Left lung (tissue), 10 donors: ENCODE data around the gene WTIP. TPM values are rescaled to one million over a fixed set of nuclear protein-coding genes. Genes with fewer than 3 reads are reported as not detected.
A peak's percentile ranks its signal among the peaks of the same experiment; 100 is the strongest.

Experiments used
- ATAC-seq: fragments of 200-7000 bp; cut with Tn5 transposase; one replicate; pipeline ENCODE4 v1.9.1; 2020; ENCODE audit warnings: moderate library complexity
- DNase-seq, 4 donors: peaks; one replicate each; pipeline ENCODE4 v3.0.0-alpha.2; 2013 to 2020
- H3K27ac ChIP-seq, 2 donors: fragments of 200-600 bp; sonication (generic) in 1 of 2; one replicate each; pipeline versions ENCODE4 v1.5.0 to v1.8.0; 2020 to 2021
- H3K27me3 ChIP-seq, 2 donors: fragments of 200-600 bp; sonication (generic) in 1 of 2; one replicate each; pipeline versions ENCODE4 v1.5.0 to v1.8.0; 2020 to 2021
- H3K36me3 ChIP-seq, 2 donors: fragments of 200-600 bp; sonication (generic) in 1 of 2; one replicate each; pipeline versions ENCODE4 v1.5.0 to v1.8.0; 2020 to 2021
- H3K4me1 ChIP-seq, 2 donors: fragments of 200-600 bp; one replicate each; pipeline ENCODE4 v1.8.0; 2021
- H3K4me3 ChIP-seq, 2 donors: fragments of 200-600 bp; sonication (generic) in 1 of 2; one replicate each; pipeline versions ENCODE4 v1.5.0 to v1.8.0; 2020 to 2021; ENCODE audit warnings: mild to moderate bottlenecking in 1 of 2
- H3K9me3 ChIP-seq, 2 donors: fragments of 200-600 bp; sonication (generic) in 1 of 2; one replicate each; pipeline versions ENCODE4 v1.5.0 to v1.8.0; 2020 to 2021
- CTCF ChIP-seq, 2 donors: fragments of 200-600 bp; sonication (generic) in 1 of 2; IDR thresholded peaks; one replicate each; pipeline versions ENCODE4 v1.5.0 to v1.8.0; 2021; ENCODE audit warnings: antibody characterized with exemption in 2 of 2
- intact Hi-C, 2 donors: fragments of 100-400 bp; cut with DNase I; formaldehyde crosslinking; loops; one replicate each; pipeline versions ENCODE4 v1.11.2 to v1.14.2; 2022
- polyA plus RNA-seq, 6 donors: library from polyadenylated mRNA; unstranded; fragments of 120-200 nt; gene quantifications; one replicate each; pipeline ENCODE4 v1.2.1, GENCODE V29; 2013; ENCODE audit not compliant: insufficient read length in 6 of 6
- total RNA-seq, 2 donors: library from RNA; stranded (reverse); fragmentation: NEBNext Ultra II Directional; extraction: Animal tissue kit (Norgen Biotek cat#: 25700); gene quantifications; one replicate each; pipeline ENCODE4 v1.2.1, GENCODE V29; 2021
- donor health status: DM: no; HTN: yes; CAD: no.
- donor health status: DM: no; HTN: no; CAD: no.

Gene WTIP
- total and polyA plus RNA-seq, 8 donors: 19.1 to 39.3 (median 26.1) TPM

DNA sequence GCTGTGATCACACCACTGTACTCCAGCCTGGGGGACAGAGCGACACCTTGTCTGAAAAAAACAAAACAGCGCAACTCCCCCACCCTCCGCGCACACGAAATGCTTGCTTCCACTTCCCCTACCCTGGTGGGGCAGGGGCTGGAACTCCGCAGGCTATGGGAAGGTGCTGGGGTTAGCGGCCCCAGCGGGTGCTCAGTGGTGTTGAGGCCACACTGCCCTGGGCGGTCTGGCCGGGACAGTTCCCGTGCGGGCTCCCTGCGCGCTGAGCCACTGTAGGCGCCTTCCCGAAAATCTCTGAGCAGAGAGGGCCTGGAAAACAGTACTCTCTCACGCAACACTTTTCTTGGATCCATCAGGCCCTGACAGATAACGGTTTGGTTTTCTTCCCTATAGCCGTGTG lies 1.1 kb upstream of the WTIP start:
- DNase-seq (peak in 1 of 4 donors; percentile 50), ATAC-seq (no peak)
- H3K4me3 ChIP-seq: no peak overlapping the region
- peaks cover 0 to 30% of the 10 kb centered on the region in 2 donors for H3K4me1 ChIP-seq
- H3K36me3 ChIP-seq: no peaks in the 10 kb centered on the region
- no peaks in the 10 kb centered on the region for H3K9me3 ChIP-seq
- TF ChIP-seq CTCF (IDR thresholded peaks at IDR 0.05): no peak
- peaks cover 2 to 59% of the 10 kb centered on the region in 2 donors for H3K27me3 ChIP-seq
- intact Hi-C loops: no loop called here
- no peak overlapping the region for H3K27ac ChIP-seq

DNA sequence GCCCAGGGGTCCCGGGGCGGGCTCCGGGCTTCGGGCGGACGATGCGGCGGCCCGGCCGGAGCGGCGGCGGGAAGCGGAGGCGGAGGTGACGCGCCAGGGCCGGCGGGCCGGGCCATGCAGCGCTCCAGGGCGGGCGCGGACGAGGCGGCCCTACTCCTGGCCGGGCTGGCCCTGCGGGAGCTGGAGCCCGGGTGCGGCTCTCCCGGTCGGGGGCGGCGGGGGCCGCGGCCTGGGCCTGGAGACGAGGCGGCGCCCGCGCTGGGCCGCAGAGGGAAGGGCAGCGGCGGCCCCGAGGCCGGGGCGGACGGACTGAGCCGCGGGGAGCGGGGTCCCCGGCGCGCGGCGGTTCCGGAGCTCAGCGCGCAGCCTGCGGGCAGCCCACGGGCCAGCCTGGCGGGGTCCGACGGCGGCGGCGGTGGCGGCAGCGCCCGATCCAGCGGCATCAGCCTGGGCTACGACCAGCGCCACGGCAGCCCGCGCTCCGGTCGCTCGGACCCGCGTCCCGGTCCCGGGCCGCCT lies 362 bp downstream of the WTIP start:
- intact Hi-C loops: no loop called here
- no peak for TF ChIP-seq CTCF (IDR thresholded peaks at IDR 0.05)
- Histone ChIP-seq H3K27ac (peak overlapping the region in 1 of 2 donors; percentile 55), H3K9me3 (no peaks in the 10 kb centered on the region), H3K36me3 (no peaks in the 10 kb centered on the region), H3K27me3 (peaks cover 2 to 59% of the 10 kb centered on the region in 2 donors), H3K4me1 (peaks cover 0 to 23% of the 10 kb centered on the region in 2 donors), H3K4me3 (peak overlapping the region; percentile 45 to 51)
- DNase-seq: peak in 2 of 4 donors; percentile 46 to 76
- ATAC-seq: peak; percentile 20

DNA sequence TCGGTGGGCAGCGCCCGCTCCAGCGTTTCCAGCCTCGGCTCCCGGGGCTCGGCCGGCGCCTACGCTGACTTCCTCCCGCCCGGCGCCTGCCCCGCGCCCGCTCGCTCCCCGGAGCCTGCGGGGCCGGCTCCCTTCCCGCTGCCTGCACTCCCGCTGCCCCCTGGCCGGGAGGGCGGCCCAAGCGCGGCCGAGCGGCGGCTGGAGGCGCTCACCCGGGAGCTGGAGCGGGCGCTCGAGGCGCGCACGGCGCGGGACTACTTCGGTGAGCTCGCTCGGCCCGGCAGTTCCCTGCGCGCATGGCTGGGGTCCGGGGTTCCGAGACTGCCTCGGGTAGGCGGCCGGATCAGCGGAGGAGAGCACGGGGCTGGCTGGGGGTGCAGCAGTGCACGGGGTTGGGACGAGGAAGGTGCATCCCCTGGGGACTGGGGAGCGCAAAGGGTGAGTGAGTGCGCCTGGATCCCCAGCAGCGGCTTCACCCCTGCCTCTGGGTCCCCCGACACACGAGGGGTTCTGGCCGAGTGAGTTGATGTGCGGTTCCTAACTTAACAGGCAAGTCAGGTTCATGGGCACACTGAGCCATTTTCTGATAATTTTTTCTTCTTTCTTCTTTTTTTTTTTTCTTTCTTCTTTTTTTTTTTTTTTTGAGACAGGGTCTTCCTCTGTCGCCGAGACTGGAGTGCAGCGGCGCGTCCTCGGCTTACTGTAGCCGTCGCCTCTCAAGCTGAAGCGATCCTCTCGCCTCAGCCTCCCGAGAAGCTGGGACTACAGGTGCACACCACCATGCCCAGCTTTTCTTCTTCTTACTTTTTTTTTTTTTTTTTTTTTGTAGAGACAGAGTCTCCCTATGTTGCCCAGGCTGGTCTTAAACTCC lies 1.1 kb downstream of the WTIP start:
- DNase-seq (peak in 3 of 4 donors; percentile 26 to 80 (median 39)), ATAC-seq (peak; percentile 24)
- peak overlapping the region in 1 of 2 donors; percentile 55 for H3K27ac ChIP-seq
- intact Hi-C loops: no loop called here
- peaks cover 0 to 23% of the 10 kb centered on the region in 2 donors for H3K4me1 ChIP-seq
- TF ChIP-seq CTCF (IDR thresholded peaks at IDR 0.05): no peak
- H3K27me3 ChIP-seq: peaks cover 2 to 59% of the 10 kb centered on the region in 2 donors
- H3K36me3 ChIP-seq: no peaks in the 10 kb centered on the region
- peak overlapping the region; percentile 45 to 51 for H3K4me3 ChIP-seq
- H3K9me3 ChIP-seq: no peaks in the 10 kb centered on the region

GRCh38 chr19:34484328-34484727 lies 2.8 kb downstream of the WTIP start:
- peak in 1 of 4 donors; percentile 61 for DNase-seq
- intact Hi-C loops: no loop called here
- Histone ChIP-seq H3K36me3 (no peaks in the 10 kb centered on the region), H3K27me3 (peaks cover 2 to 56% of the 10 kb centered on the region in 2 donors), H3K9me3 (no peaks in the 10 kb centered on the region), H3K4me3 (no peak overlapping the region), H3K4me1 (peaks cover 0 to 23% of the 10 kb centered on the region in 2 donors), H3K27ac (no peak overlapping the region)
- no peak for TF ChIP-seq CTCF (IDR thresholded peaks at IDR 0.05)
- no peak for ATAC-seq

DNA sequence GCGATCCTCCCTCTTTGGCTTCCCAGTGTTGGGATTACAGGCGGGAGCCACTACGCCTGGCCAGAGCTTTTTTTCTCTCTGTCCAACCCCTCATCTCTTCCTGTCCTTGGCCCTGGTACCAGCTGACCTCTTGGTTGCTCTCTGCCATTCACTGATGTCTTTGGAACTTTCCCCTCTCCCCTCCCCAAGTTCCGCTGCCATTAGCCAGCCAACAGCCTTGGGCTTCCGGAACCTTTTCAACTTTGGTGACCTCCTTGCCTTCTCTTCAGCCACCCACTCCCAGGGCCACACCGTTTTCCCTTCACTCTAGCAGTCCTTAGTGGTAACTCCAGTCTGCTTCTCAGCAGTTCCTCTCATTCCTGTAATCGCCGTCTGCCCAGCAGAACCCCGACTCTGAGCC lies 4.3 kb downstream of the WTIP start:
- no peak for TF ChIP-seq CTCF (IDR thresholded peaks at IDR 0.05)
- Histone ChIP-seq H3K27ac (no peak overlapping the region), H3K4me3 (no peak overlapping the region), H3K27me3 (peaks cover 2 to 41% of the 10 kb centered on the region in 2 donors), H3K36me3 (peaks cover 0 to 6% of the 10 kb centered on the region in 2 donors), H3K9me3 (no peaks in the 10 kb centered on the region), H3K4me1 (peaks cover 0 to 23% of the 10 kb centered on the region in 2 donors)
- intact Hi-C loops: no loop called here
- DNase-seq (no peak), ATAC-seq (no peak)
